Astrocyte of the spinal cord (primary cell): ENCODE measurements around the gene TAF4B.
"Not testable (repeated sequence)": the region's sequence is repeated elsewhere in the genome, so short reads cannot be mapped to it uniquely, and the experiment has no call there.

Source experiments
- DNase-seq: peaks from one replicate; pipeline ENCODE4 v3.0.0; 2011; ENCODE audit warnings: low read depth, low spot score
- H3K4me3 ChIP-seq: 2 replicates; pipeline ENCODE4 v1.5.1; 2011; ENCODE audit warnings: low read depth, mild to moderate bottlenecking, low read length, moderate library complexity
- in situ Hi-C: cut with HindIII; loops from 2 replicates; pipeline ENCODE4 v1.10.0; 2017; ENCODE audit warnings: low sequenced_read_pairs
- TF ChIP-seq, protein P1 (sequence below): IDR thresholded peaks from 2 replicates; pipeline ENCODE4 v1.5.1; 2012; ENCODE audit warnings: low read depth, mild to moderate bottlenecking, low read length, inconsistent platforms

TAF4B gene

GRCh38 chr18:26286008-26286407 lies 59.8 kb downstream of the TAF4B start:
- TF ChIP-seq, protein P1, sequence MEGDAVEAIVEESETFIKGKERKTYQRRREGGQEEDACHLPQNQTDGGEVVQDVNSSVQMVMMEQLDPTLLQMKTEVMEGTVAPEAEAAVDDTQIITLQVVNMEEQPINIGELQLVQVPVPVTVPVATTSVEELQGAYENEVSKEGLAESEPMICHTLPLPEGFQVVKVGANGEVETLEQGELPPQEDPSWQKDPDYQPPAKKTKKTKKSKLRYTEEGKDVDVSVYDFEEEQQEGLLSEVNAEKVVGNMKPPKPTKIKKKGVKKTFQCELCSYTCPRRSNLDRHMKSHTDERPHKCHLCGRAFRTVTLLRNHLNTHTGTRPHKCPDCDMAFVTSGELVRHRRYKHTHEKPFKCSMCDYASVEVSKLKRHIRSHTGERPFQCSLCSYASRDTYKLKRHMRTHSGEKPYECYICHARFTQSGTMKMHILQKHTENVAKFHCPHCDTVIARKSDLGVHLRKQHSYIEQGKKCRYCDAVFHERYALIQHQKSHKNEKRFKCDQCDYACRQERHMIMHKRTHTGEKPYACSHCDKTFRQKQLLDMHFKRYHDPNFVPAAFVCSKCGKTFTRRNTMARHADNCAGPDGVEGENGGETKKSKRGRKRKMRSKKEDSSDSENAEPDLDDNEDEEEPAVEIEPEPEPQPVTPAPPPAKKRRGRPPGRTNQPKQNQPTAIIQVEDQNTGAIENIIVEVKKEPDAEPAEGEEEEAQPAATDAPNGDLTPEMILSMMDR: no peak
- no peak overlapping the region for H3K4me3 ChIP-seq
- DNase-seq: no peak
- in situ Hi-C loops: no loop called here

DNA sequence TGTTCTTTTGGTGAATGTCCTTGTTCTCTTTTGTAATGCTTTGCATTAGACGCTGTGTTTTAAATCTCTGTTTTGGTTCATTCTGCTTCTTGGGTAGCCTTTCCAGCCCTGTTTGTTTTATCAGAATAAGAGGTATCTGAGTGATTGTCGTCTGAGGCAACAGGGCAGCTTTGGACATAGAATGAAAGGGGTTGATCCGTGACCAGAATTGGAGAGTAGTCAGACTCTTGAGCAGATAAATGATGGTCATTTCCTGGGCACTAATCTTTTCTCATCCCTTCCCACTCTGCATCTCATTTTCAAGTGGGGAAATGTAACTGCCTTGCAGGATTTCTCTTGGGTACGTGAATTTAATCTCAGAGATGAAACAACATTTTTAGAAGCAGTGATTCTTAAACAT lies 61.4 kb downstream of the TAF4B start:
- in situ Hi-C loops: no loop called here
- TF ChIP-seq, protein P1: no peak
- H3K4me3 ChIP-seq: no peak overlapping the region
- no peak for DNase-seq

DNA sequence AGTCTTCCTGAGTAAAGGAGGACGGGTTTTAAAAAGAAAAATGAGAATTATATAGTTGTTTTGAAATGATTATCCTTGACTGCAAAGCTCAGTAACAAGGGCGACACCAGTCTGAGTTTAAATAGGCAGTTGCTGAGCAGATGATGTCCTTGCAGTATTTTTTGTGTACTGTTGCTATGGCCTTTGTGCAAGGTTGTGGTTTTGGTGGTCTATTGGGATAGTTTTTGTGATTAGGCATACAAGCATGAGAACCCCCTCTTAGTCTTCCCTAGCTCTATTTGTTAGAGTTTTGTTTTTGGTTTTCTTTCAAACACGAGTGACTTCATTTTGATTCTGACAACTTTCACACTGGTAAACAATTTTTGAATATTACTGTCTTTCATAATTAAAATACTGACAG lies 64.1 kb downstream of the TAF4B start:
- no peak for DNase-seq
- TF ChIP-seq, protein P1: no peak

DNA sequence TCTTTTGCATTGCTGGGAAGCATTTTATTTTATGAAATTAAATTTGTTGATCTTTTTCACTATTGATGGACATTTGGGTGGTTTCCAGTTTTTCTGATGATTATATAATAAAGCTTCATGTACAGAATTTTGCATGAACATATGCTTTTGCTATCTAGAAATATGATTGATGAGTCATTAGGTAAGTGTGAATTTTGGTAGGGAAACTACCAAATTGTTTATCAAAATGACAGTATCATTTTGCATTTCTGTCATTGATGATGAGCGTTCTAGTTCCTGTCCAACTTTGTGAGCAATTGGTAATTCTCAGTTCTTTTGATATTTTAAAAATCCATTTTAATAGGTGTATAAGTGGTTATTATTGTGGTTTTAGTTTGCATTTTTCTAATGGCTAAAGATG lies 67.7 kb downstream of the TAF4B start:
- H3K4me3 ChIP-seq: no peak overlapping the region
- TF ChIP-seq, protein P1: no peak
- in situ Hi-C loops: no loop called here
- no peak for DNase-seq

More for the DNA sequence above, 64.1 kb downstream of the TAF4B start:
- in situ Hi-C loops: no loop called here
- no peak overlapping the region for H3K4me3 ChIP-seq

DNA sequence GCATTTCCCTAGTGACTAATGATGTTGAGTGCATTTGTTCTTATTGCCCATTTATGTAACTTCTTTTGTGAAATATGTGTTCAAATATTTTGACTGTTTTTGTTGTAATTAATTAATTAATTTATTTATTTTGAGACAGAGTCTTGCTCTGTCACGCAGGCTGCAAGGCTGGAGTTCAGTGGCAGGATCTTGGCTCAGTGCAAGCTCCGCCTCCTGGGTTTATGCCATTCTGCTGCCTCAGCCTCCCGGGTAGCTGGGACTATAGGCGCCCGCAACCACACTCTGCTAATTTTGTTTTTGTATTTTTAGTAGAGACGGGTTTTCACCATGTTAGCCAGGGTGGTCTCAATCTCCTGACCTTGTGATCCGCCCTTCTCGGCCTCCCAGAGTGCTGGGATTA lies 71.9 kb downstream of the TAF4B start:
- in situ Hi-C loops: no loop called here
- no peak overlapping the region for H3K4me3 ChIP-seq
- DNase-seq: no peak
- TF ChIP-seq, protein P1: no peak

- TF ChIP-seq, protein P1: no peak
- DNase-seq: peak; percentile 42
- H3K4me3 ChIP-seq: no peak overlapping the region
- in situ Hi-C loops: no loop called here
These were observed 75.4 kb downstream of the TAF4B start for GRCh38 chr18:26301681-26302080.

DNA sequence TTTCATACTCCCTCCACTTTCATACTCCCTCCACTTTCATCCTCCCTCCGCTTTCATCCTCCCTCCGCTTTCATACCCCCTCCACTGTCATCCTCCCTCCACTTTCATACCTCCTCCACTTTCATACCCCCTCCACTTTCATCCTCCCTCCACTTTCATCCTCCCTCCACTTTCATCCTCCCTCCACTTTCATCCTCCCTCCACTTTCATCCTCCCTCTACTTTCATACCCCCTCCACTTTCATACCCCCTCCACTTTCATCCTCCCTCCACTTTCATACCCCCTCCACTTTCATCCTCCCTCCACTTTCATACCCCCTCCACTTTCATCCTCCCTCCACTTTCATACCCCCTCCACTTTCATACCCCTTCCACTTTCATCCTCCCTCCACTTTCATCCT lies 77.0 kb downstream of the TAF4B start:
- DNase-seq, H3K4me3 ChIP-seq, in situ Hi-C loops: not testable (repeated sequence)
